ENCODE data around the gene GALNT18. TPM values are rescaled to one million over a fixed set of nuclear protein-coding genes. Genes with fewer than 3 reads are reported as not detected.

Gene GALNT18
- total RNA-seq, 3 donors from 2014 or later: 14.7 to 25.9 (median 16.4) TPM

DNA sequence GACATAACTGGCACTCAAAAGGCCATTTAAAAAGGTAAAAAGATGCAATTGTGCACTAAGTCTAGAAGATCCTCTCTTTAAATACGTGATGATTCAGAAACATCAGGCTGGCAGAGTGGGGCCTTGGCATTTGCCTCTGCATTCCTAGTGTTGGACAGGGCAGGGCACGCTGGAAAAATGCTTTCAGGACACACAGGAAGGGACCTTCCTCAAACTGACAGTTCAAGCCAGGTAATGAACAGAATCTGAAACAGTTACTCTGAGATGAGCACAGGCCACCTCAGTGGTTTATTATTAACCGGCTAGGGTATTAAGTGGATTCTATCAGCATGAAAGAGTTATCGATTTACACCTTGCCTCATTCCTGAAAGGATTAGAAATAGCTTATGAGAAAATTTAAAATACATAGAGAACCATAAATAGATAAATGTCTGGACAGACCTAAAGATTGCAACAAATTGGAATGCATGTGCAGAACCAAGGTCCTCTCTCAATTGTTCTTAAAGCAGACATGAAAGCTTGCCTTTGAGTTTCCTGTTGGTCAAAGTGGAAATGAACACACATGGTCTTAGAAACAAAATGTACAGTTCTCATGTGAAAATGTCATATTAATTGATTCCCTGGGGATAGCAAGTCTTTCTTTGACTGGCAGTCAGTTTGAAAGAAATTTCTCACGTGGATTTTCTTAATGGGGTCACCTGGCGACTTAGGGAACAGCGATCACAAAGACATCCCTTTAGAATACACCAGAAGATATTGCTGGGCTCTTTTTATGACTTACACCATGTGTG lies 247.3 kb downstream of the GALNT18 start:
- intact Hi-C loops (cut with DNase I; ENCODE audit: low total_unique reads): no loop called here
- Histone ChIP-seq H3K27ac (no peak overlapping the region), H3K27me3 (no peaks in the 10 kb centered on the region), H3K4me3 (no peak overlapping the region), H3K36me3 (no peaks in the 10 kb centered on the region), H3K9me3 (no peaks in the 10 kb centered on the region), H3K4me1 (no peaks in the 10 kb centered on the region)
- TF ChIP-seq POLR2AphosphoS5 (IDR thresholded peaks at IDR 0.05): no peak
- TF ChIP-seq, protein P1, sequence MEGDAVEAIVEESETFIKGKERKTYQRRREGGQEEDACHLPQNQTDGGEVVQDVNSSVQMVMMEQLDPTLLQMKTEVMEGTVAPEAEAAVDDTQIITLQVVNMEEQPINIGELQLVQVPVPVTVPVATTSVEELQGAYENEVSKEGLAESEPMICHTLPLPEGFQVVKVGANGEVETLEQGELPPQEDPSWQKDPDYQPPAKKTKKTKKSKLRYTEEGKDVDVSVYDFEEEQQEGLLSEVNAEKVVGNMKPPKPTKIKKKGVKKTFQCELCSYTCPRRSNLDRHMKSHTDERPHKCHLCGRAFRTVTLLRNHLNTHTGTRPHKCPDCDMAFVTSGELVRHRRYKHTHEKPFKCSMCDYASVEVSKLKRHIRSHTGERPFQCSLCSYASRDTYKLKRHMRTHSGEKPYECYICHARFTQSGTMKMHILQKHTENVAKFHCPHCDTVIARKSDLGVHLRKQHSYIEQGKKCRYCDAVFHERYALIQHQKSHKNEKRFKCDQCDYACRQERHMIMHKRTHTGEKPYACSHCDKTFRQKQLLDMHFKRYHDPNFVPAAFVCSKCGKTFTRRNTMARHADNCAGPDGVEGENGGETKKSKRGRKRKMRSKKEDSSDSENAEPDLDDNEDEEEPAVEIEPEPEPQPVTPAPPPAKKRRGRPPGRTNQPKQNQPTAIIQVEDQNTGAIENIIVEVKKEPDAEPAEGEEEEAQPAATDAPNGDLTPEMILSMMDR (IDR thresholded peaks at IDR 0.05): no peak
- no peak for TF ChIP-seq POLR2A (IDR thresholded peaks at IDR 0.05)
- DNase-seq (ENCODE audit: low spot score in 2 of 2): no peak

DNA sequence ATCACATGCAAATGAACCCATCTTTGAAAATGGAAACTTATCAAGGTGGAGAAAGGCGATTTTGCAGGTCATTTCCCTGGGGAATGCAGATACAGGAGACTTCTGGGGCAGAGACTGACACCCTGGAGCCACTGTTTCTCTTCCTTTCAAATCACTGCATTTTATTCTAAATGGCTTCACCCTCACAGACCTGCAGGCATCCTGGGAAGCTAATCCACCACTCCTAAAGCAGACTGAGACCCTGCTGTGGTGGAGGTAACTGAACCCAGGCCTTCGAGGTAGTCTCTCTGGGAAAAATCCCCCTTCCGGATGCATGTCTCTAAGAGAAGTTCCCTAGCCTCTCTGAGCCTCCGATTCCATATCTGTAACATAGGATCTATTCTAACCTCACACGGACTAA lies 247.9 kb downstream of the GALNT18 start:
- H3K36me3 ChIP-seq: no peaks in the 10 kb centered on the region
- no peak overlapping the region for H3K4me3 ChIP-seq
- no peak overlapping the region for H3K27ac ChIP-seq
- intact Hi-C loops (cut with DNase I; ENCODE audit: low total_unique reads): no loop called here
- H3K9me3 ChIP-seq: no peaks in the 10 kb centered on the region
- TF ChIP-seq POLR2A (IDR thresholded peaks at IDR 0.05) (no peak), POLR2AphosphoS5 (IDR thresholded peaks at IDR 0.05) (no peak)
- TF ChIP-seq, protein P1 (IDR thresholded peaks at IDR 0.05): no peak
- H3K4me1 ChIP-seq: no peaks in the 10 kb centered on the region
- DNase-seq (ENCODE audit: low spot score in 2 of 2): no peak
- no peaks in the 10 kb centered on the region for H3K27me3 ChIP-seq

DNA sequence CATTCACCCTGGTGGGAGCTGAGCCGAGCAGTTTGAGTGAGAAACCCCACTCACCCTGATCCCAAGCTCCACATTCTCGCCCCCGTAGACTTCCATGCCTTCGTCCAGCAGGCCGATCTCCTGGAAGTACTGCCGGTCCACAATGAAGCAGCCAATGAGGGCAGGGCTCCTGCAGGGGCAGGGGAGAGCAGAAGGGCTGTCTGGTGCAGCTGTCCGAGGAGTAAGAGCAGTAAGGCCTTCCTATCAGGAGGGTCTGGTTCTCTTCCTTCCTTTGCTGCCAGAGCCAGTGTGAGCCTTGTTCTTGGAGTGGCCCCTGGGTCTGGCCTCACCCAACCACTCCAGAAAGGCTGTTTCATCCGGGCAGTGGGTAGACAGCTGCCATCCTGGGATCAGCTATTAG lies 249.3 kb downstream of the GALNT18 start:
- intact Hi-C loops (cut with DNase I; ENCODE audit: low total_unique reads): no loop called here
- Histone ChIP-seq H3K36me3 (no peaks in the 10 kb centered on the region), H3K27me3 (no peaks in the 10 kb centered on the region), H3K9me3 (no peaks in the 10 kb centered on the region), H3K27ac (no peak overlapping the region), H3K4me3 (no peak overlapping the region), H3K4me1 (no peaks in the 10 kb centered on the region)
- TF ChIP-seq POLR2A (IDR thresholded peaks at IDR 0.05) (no peak), POLR2AphosphoS5 (IDR thresholded peaks at IDR 0.05) (no peak)
- TF ChIP-seq, protein P1 (IDR thresholded peaks at IDR 0.05): no peak
- DNase-seq (ENCODE audit: low spot score in 2 of 2): no peak

DNA sequence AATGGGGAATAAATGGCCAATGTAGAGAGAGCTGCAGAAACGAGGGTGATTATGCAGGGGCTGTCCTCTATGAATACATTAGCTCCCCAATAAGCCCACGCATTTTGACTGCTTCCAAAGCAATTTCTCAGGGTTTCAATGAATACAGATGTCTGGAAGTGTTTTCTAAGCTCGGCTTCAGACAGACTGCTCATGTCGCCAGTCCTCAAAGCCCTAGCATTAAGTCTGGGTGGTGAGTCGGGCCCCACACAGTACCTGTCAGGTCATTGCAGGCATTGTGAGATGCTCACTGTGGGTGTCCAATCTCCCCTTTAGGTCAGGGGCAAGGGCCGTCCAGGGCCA lies 250.9 kb downstream of the GALNT18 start:
- no peak for DNase-seq (ENCODE audit: low spot score in 2 of 2)
- H3K27ac ChIP-seq: peak overlapping the region in 1 of 2 donors; percentile 25

More for the DNA sequence above, 250.9 kb downstream of the GALNT18 start:
- no peaks in the 10 kb centered on the region for H3K4me1 ChIP-seq
- TF ChIP-seq POLR2A (IDR thresholded peaks at IDR 0.05) (no peak), POLR2AphosphoS5 (IDR thresholded peaks at IDR 0.05) (no peak)
- TF ChIP-seq, protein P1 (IDR thresholded peaks at IDR 0.05): no peak
- no peak overlapping the region for H3K4me3 ChIP-seq
- intact Hi-C loops (cut with DNase I; ENCODE audit: low total_unique reads): no loop called here
- no peaks in the 10 kb centered on the region for H3K9me3 ChIP-seq
- no peaks in the 10 kb centered on the region for H3K27me3 ChIP-seq
- no peaks in the 10 kb centered on the region for H3K36me3 ChIP-seq

All from breast epithelium (tissue), 4 donors.